SK-N-SH (cell line): ENCODE measurements around the gene ARR3. TPM values are rescaled to one million over a fixed set of nuclear protein-coding genes. Genes with fewer than 3 reads are reported as not detected.
A peak's percentile ranks its signal among the peaks of the same experiment; 100 is the strongest.

ENCODE experiments used
- CTCF ChIA-PET: fragments of 300-600, 350-600 bp; formaldehyde crosslinking; extraction: SDS; loops from one replicate; lab custom pipeline; 2021; lab: Yijun Ruan, JAX
- POLR2A ChIA-PET: fragments of 350-600 bp; sonication (Branson Sonifier 250); formaldehyde crosslinking; extraction: SDS; loops from one replicate; lab custom pipeline; 2020; ENCODE audit warnings: antibody characterized with exemption, inconsistent platforms; lab: Yijun Ruan, JAX
- DNase-seq: peaks from one replicate; pipeline ENCODE4 v3.0.0; 2012
- H2AFZ ChIP-seq: fragments of 200-600 bp; sonication (generic); 2 replicates; pipeline ENCODE4 v1.8.1; 2016; ENCODE audit warnings: antibody characterized with exemption, mild to moderate bottlenecking, low read depth
- H3F3A ChIP-seq: fragments of 200-600 bp; sonication (generic); replicated peaks from 2 replicates; pipeline ENCODE3; 2016; ENCODE audit warnings: antibody characterized with exemption, mild to moderate bottlenecking; ENCODE audit not compliant: insufficient read depth
- H3K27ac ChIP-seq, 2 experiments: fragments of 200-500 bp in 1 of 2; fragments of 200-600 bp in 1 of 2; sonication (Bioruptor generic) in 1 of 2; sonication (generic), shearing (Covaris generic) in 1 of 2; 2 replicates each; pipeline versions ENCODE4 v1.5.1 to v1.6.1; 2014 to 2016; ENCODE audit warnings: low read depth in 2 of 2, inconsistent platforms in 1 of 2, low read length in 1 of 2, mild to moderate bottlenecking in 1 of 2, mixed read lengths in 1 of 2
- H3K27me3 ChIP-seq: fragments of 200-600 bp; sonication (generic), shearing (Covaris generic); 2 replicates; pipeline ENCODE4 v1.6.1; 2016; ENCODE audit warnings: mixed run types; ENCODE audit not compliant: insufficient read depth
- H3K36me3 ChIP-seq, 2 experiments: fragments of 200-500 bp in 1 of 2; fragments of 200-600 bp in 1 of 2; sonication (Bioruptor generic) in 1 of 2; sonication (generic) in 1 of 2; replicated peaks in 1 of 2; 2 replicates each; pipeline versions ENCODE3 to v1.5.1; 2014 to 2016; ENCODE audit warnings: low read length in 1 of 2, mild to moderate bottlenecking in 1 of 2; ENCODE audit not compliant: insufficient read depth in 2 of 2, control insufficient read depth in 1 of 2
- H3K4me1 ChIP-seq, 2 experiments: fragments of 200-500 bp in 1 of 2; fragments of 200-600 bp in 1 of 2; sonication (Bioruptor generic) in 1 of 2; sonication (generic), shearing (Covaris generic) in 1 of 2; 2 replicates each; pipeline versions ENCODE4 v1.5.1 to v1.6.1; 2014 to 2016; ENCODE audit warnings: low read depth in 1 of 2, low read length in 1 of 2, mixed run types in 1 of 2; ENCODE audit not compliant: insufficient read depth in 2 of 2, control insufficient read depth in 1 of 2
- H3K4me2 ChIP-seq: fragments of 200-600 bp; sonication (generic), shearing (Covaris generic); 2 replicates; pipeline ENCODE4 v1.6.1; 2017; ENCODE audit warnings: mixed run types
- H3K4me3 ChIP-seq, 2 experiments: fragments of 200-500 bp in 1 of 2; fragments of 200-600 bp in 1 of 2; sonication (Bioruptor generic) in 1 of 2; sonication (generic), shearing (Covaris generic) in 1 of 2; 2 replicates each; pipeline versions ENCODE4 v1.5.1 to v1.8.1; 2014 to 2016; ENCODE audit warnings: low read depth in 2 of 2, inconsistent platforms in 1 of 2, low read length in 1 of 2, mild to moderate bottlenecking in 1 of 2, mixed read lengths in 1 of 2, moderate library complexity in 1 of 2
- H3K79me2 ChIP-seq: fragments of 200-600 bp; sonication (generic); 2 replicates; pipeline ENCODE4 v1.8.1; 2017; ENCODE audit warnings: mild to moderate bottlenecking; ENCODE audit not compliant: insufficient read depth
- H3K9ac ChIP-seq: fragments of 200-600 bp; sonication (generic); 2 replicates; pipeline ENCODE4 v1.6.1; 2017; ENCODE audit warnings: mixed run types
- H3K9me2 ChIP-seq: fragments of 200-600 bp; sonication (generic); 2 replicates; pipeline ENCODE4 v1.6.1; 2017; ENCODE audit warnings: mixed run types
- H3K9me3 ChIP-seq: fragments of 200-600 bp; sonication (generic); 2 replicates; pipeline ENCODE4 v1.6.1; 2017; ENCODE audit warnings: mixed run types, mild to moderate bottlenecking, moderate library complexity
- H4K20me1 ChIP-seq: fragments of 200-600 bp; sonication (generic); 2 replicates; pipeline ENCODE4 v1.6.1; 2017; ENCODE audit warnings: mild to moderate bottlenecking, mixed run types; ENCODE audit not compliant: insufficient read depth
- EP300 ChIP-seq, 2 experiments: IDR thresholded peaks; 2 replicates each; pipeline versions ENCODE4 v1.4.0 to v1.6.1; 2012; ENCODE audit warnings: borderline replicate concordance in 1 of 2, low read depth in 1 of 2, low read length in 1 of 2
- EZH2phosphoT487 ChIP-seq: fragments of 200-600 bp; sonication (generic); IDR thresholded peaks from 2 replicates; pipeline ENCODE4 v1.6.1; 2017; ENCODE audit warnings: low read depth, mixed run types, mild to moderate bottlenecking, antibody characterized with exemption, moderate library complexity, borderline replicate concordance
- FOXM1 ChIP-seq: IDR thresholded peaks from 2 replicates; pipeline ENCODE4 v1.4.0; 2012; ENCODE audit warnings: low read depth, mild to moderate bottlenecking
- MEF2A ChIP-seq: IDR thresholded peaks from 2 replicates; pipeline ENCODE4 v1.4.0; 2012; ENCODE audit warnings: low read depth, borderline replicate concordance
- MXI1 ChIP-seq: IDR thresholded peaks from 2 replicates; pipeline ENCODE4 v1.6.1; 2012; ENCODE audit warnings: mild to moderate bottlenecking, low read depth, low read length, improper control_type of control experiment
- NFIC ChIP-seq: IDR thresholded peaks from 2 replicates; pipeline ENCODE4 v1.4.0; 2012; ENCODE audit warnings: borderline replicate concordance
- RAD21 ChIP-seq: IDR thresholded peaks from 2 replicates; pipeline ENCODE4 v1.6.1; 2012; ENCODE audit warnings: mild to moderate bottlenecking, low read length
- RXRA ChIP-seq: IDR thresholded peaks from 2 replicates; pipeline ENCODE4 v1.4.0; 2012; ENCODE audit warnings: low read depth, mild to moderate bottlenecking, borderline replicate concordance
- SIN3A ChIP-seq: IDR thresholded peaks from 2 replicates; pipeline ENCODE4 v1.6.1; 2012; ENCODE audit warnings: low read depth, mild to moderate bottlenecking, low read length, moderate library complexity, borderline replicate concordance
- SMC3 ChIP-seq: IDR thresholded peaks from 2 replicates; pipeline ENCODE4 v1.6.1; 2012; ENCODE audit warnings: low read depth, low read length, improper control_type of control experiment
- TAF1 ChIP-seq: IDR thresholded peaks from 2 replicates; pipeline ENCODE4 v1.6.1; 2012; ENCODE audit warnings: low read depth, mild to moderate bottlenecking, low read length, moderate library complexity, borderline replicate concordance
- TEAD4 ChIP-seq: IDR thresholded peaks from 2 replicates; pipeline ENCODE4 v1.4.0; 2012; ENCODE audit warnings: mild to moderate bottlenecking, borderline replicate concordance; ENCODE audit not compliant: insufficient read depth
- YY1 ChIP-seq: IDR thresholded peaks from 2 replicates; pipeline ENCODE4 v1.4.0; 2012; ENCODE audit warnings: low read depth, mild to moderate bottlenecking
- WGBS: methylation state at CpG from one replicate; pipeline ENCODE4 v1.1.6; 2017; ENCODE audit warnings: low lambda C conversion rate; 5-methylcytosine and 5-hydroxymethylcytosine counted together
- polyA plus RNA-seq, 3 experiments: library from polyadenylated mRNA; depleted of rRNA; stranded (reverse); fragments of >200 nt; gene quantifications; 2 replicates each; pipeline ENCODE4 v1.2.3, GENCODE V29; 2012
- TF ChIP-seq, protein P1 (sequence below): fragments of 150-350 bp; IDR thresholded peaks from 2 replicates; pipeline ENCODE4 v1.6.1; 2017; ENCODE audit warnings: antibody characterized with exemption, low read length, low read depth, borderline replicate concordance
- TF ChIP-seq, protein P2 (sequence below): IDR thresholded peaks from 2 replicates; pipeline ENCODE4 v1.4.0; 2012; ENCODE audit warnings: low read depth
- TF ChIP-seq, protein P3 (sequence below): fragments of 150-350 bp; IDR thresholded peaks from 2 replicates; pipeline ENCODE4 v1.6.1; 2016; ENCODE audit warnings: mild to moderate bottlenecking, low read depth, low read length
- TF ChIP-seq, protein P4 (sequence below): fragments of 200-600 bp; sonication (generic); IDR thresholded peaks from 2 replicates; pipeline ENCODE4 v1.6.1; 2017; ENCODE audit warnings: antibody characterized with exemption, mild to moderate bottlenecking, moderate library complexity
- TF ChIP-seq, protein P5 (sequence below): IDR thresholded peaks from 2 replicates; pipeline ENCODE4; 2012

Gene ARR3
- polyA plus RNA-seq, 1 of the 3 experiments (the other 2 are of a cell fraction): not detected

DNA sequence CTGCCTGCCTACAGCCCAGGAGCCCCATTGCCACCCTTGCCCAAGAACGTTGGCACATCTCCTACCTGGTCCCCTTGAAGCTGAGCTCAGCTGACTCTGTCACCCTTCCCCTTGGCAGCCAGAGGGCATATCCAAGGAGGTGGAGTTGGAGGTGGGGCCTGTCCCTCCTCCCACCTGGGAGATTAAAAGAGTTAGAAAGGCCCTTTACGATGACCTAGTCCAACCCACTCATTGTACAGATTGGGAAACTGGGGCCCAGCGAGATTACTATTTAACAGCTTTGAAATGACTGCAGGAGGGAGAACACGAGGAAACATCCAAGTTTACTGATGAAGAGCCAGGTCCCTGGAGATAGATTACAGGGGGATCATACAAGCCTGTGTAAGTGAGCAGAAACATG lies 8.0 kb upstream of the ARR3 start, which contains the start of gene P2RY4 (continued):
- TF ChIP-seq SMC3 (no peak), EZH2phosphoT487 (no peak)
- TF ChIP-seq, protein P1, sequence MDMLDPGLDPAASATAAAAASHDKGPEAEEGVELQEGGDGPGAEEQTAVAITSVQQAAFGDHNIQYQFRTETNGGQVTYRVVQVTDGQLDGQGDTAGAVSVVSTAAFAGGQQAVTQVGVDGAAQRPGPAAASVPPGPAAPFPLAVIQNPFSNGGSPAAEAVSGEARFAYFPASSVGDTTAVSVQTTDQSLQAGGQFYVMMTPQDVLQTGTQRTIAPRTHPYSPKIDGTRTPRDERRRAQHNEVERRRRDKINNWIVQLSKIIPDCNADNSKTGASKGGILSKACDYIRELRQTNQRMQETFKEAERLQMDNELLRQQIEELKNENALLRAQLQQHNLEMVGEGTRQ: no peak

DNA sequence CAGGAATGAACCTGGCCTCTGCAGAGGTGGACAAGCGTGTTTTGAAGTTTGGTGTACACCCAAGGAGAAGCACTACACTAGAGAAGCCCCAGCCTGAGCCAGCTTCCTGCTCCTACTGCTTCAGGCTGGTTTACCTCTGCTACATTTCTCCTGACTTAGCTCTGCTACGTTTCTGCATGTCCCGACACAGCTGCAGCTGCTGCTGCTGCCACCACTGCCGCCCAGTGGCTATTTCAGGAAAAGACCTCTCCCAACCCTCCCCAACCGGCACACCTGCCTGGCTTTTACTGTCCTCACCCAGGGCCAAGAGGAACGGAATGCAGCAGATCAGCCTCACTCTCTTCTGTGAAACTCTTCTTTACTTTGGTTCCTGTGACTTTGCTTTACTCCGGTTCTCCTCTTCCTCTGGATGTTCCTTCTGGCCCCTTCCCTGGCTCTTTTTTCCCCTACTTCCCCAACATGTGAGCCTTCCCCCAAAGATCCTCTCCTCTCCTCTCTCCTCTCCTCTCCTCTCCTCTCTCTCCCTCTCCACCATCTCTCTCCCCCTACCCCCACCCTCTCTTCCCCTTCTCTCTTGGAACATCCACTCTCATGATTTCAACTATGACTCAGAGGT lies 5.1 kb upstream of the ARR3 start:
- WGBS: 11% methylated on average over 7 of the region's 7 CpGs
- Histone ChIP-seq H4K20me1 (no peaks in the 10 kb centered on the region), H3K36me3 (no peaks in the 10 kb centered on the region), H3K4me3 (no peak overlapping the region), H3K9ac (no peak overlapping the region), H3F3A (no peaks in the 10 kb centered on the region), H3K27ac (no peak overlapping the region), H3K4me2 (no peak overlapping the region), H3K9me2 (no peaks in the 10 kb centered on the region), H2AFZ (no peak overlapping the region), H3K9me3 (no peaks in the 10 kb centered on the region), H3K4me1 (no peaks in the 10 kb centered on the region), H3K27me3 (no peaks in the 10 kb centered on the region; the same call in 1 of the 2 replicates)
- peak; percentile 44 for DNase-seq
- POLR2A ChIA-PET: no interaction called here
- TF ChIP-seq FOXM1: no peak
- TF ChIP-seq, protein P1: no peak
- TF ChIP-seq, protein P2, sequence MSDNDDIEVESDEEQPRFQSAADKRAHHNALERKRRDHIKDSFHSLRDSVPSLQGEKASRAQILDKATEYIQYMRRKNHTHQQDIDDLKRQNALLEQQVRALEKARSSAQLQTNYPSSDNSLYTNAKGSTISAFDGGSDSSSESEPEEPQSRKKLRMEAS: no peak
- peak; percentile 39 for TF ChIP-seq RAD21
- no peak for TF ChIP-seq EP300 (IDR thresholded peaks at IDR 0.05; ENCODE audit: borderline replicate concordance in 1 of 2, low read depth in 1 of 2, low read length in 1 of 2)
- TF ChIP-seq MEF2A: no peak
- peak; percentile 30 for TF ChIP-seq SMC3
- TF ChIP-seq SIN3A: no peak
- no peak for TF ChIP-seq YY1
- no peak for TF ChIP-seq TAF1
- TF ChIP-seq, protein P3, sequence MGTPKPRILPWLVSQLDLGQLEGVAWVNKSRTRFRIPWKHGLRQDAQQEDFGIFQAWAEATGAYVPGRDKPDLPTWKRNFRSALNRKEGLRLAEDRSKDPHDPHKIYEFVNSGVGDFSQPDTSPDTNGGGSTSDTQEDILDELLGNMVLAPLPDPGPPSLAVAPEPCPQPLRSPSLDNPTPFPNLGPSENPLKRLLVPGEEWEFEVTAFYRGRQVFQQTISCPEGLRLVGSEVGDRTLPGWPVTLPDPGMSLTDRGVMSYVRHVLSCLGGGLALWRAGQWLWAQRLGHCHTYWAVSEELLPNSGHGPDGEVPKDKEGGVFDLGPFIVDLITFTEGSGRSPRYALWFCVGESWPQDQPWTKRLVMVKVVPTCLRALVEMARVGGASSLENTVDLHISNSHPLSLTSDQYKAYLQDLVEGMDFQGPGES: no peak
- TF ChIP-seq, protein P4, sequence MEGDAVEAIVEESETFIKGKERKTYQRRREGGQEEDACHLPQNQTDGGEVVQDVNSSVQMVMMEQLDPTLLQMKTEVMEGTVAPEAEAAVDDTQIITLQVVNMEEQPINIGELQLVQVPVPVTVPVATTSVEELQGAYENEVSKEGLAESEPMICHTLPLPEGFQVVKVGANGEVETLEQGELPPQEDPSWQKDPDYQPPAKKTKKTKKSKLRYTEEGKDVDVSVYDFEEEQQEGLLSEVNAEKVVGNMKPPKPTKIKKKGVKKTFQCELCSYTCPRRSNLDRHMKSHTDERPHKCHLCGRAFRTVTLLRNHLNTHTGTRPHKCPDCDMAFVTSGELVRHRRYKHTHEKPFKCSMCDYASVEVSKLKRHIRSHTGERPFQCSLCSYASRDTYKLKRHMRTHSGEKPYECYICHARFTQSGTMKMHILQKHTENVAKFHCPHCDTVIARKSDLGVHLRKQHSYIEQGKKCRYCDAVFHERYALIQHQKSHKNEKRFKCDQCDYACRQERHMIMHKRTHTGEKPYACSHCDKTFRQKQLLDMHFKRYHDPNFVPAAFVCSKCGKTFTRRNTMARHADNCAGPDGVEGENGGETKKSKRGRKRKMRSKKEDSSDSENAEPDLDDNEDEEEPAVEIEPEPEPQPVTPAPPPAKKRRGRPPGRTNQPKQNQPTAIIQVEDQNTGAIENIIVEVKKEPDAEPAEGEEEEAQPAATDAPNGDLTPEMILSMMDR: peak; percentile 54
- TF ChIP-seq TEAD4: no peak
- TF ChIP-seq RXRA: no peak
- no peak for TF ChIP-seq MXI1
- TF ChIP-seq, protein P5, sequence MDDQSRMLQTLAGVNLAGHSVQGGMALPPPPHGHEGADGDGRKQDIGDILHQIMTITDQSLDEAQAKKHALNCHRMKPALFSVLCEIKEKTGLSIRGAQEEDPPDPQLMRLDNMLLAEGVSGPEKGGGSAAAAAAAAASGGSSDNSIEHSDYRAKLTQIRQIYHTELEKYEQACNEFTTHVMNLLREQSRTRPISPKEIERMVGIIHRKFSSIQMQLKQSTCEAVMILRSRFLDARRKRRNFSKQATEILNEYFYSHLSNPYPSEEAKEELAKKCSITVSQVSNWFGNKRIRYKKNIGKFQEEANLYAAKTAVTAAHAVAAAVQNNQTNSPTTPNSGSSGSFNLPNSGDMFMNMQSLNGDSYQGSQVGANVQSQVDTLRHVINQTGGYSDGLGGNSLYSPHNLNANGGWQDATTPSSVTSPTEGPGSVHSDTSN: no peak
- TF ChIP-seq NFIC: no peak
- TF ChIP-seq, all 33 proteins: peak for 3
- no peaks in the 10 kb centered on the region for H3K79me2 ChIP-seq
- CTCF ChIA-PET: no interaction called here
